NB4 (cell line): ENCODE data around the gene WTIP.

Source experiments
- DNase-seq: peaks from one replicate; pipeline ENCODE4 v3.0.0; 2010; ENCODE audit warnings: low read depth
- H3K4me3 ChIP-seq: one replicate; pipeline ENCODE4 v1.5.1; 2011; ENCODE audit warnings: mild to moderate bottlenecking, low read depth, low read length, moderate library complexity
- MAX ChIP-seq: IDR thresholded peaks from 2 replicates; pipeline ENCODE4 v1.6.1; 2011; ENCODE audit warnings: low read depth, low read length
- MYC ChIP-seq: IDR thresholded peaks from 2 replicates; pipeline ENCODE4 v1.6.1; 2011; ENCODE audit warnings: low read depth, low read length
- POLR2A ChIP-seq: IDR thresholded peaks from 2 replicates; pipeline ENCODE4 v1.6.1; 2011; ENCODE audit warnings: mild to moderate bottlenecking; ENCODE audit not compliant: insufficient read length; ENCODE audit errors: extremely low read depth
- TF ChIP-seq, protein P1 (sequence below): IDR thresholded peaks from one replicate; pipeline ENCODE4 v1.5.1; 2012; ENCODE audit warnings: low read depth, low read length

The WTIP gene

GRCh38 chr19:34494601-34495000, 13.0 kb downstream of the WTIP start:
- DNase-seq: no peak
- TF ChIP-seq MYC: no peak
- TF ChIP-seq, protein P1, sequence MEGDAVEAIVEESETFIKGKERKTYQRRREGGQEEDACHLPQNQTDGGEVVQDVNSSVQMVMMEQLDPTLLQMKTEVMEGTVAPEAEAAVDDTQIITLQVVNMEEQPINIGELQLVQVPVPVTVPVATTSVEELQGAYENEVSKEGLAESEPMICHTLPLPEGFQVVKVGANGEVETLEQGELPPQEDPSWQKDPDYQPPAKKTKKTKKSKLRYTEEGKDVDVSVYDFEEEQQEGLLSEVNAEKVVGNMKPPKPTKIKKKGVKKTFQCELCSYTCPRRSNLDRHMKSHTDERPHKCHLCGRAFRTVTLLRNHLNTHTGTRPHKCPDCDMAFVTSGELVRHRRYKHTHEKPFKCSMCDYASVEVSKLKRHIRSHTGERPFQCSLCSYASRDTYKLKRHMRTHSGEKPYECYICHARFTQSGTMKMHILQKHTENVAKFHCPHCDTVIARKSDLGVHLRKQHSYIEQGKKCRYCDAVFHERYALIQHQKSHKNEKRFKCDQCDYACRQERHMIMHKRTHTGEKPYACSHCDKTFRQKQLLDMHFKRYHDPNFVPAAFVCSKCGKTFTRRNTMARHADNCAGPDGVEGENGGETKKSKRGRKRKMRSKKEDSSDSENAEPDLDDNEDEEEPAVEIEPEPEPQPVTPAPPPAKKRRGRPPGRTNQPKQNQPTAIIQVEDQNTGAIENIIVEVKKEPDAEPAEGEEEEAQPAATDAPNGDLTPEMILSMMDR: no peak
- H3K4me3 ChIP-seq: no peak overlapping the region

- H3K4me3 ChIP-seq: no peak overlapping the region
- DNase-seq: no peak
- TF ChIP-seq, protein P1: no peak
- TF ChIP-seq POLR2A: no peak
- TF ChIP-seq MYC: no peak
- TF ChIP-seq MAX: no peak
Observed at GRCh38 chr19:34495416-34495815, 13.9 kb downstream of the WTIP start.

- DNase-seq: no peak
- H3K4me3 ChIP-seq: no peak overlapping the region
- TF ChIP-seq POLR2A (no peak), MYC (no peak)
- TF ChIP-seq, protein P1: no peak
Observed at GRCh38 chr19:34497112-34497805, 15.7 kb downstream of the WTIP start.

- H3K4me3 ChIP-seq: no peak overlapping the region
- DNase-seq: no peak
- TF ChIP-seq MYC: no peak
- TF ChIP-seq POLR2A: no peak
- TF ChIP-seq, protein P1: no peak
- TF ChIP-seq MAX: no peak
Observed at GRCh38 chr19:34499155-34499834, 17.7 kb downstream of the WTIP start.

- no peak for DNase-seq
- H3K4me3 ChIP-seq: no peak overlapping the region
- TF ChIP-seq POLR2A: no peak
- no peak for TF ChIP-seq MAX
- TF ChIP-seq, protein P1: no peak
Observed at GRCh38 chr19:34500656-34501120, 19.1 kb downstream of the WTIP start.
